GM13977 (cell line): ENCODE data around the gene ZNF79.

Source experiments
- DNase-seq: peaks from one replicate; pipeline ENCODE4 v3.0.0; 2012; ENCODE audit warnings: low spot score
- CTCF ChIP-seq: IDR thresholded peaks from 2 replicates; pipeline ENCODE4 v1.5.1; 2012; ENCODE audit warnings: mild to moderate bottlenecking, control low read depth; ENCODE audit not compliant: insufficient read depth; ENCODE audit errors: extremely low read depth, missing control alignments
- in situ Hi-C: fragments of 300-500 bp; cut with MboI; formaldehyde crosslinking; loops from one replicate; pipeline ENCODE4 v1.12.0; 2022; ENCODE audit warnings: low sequenced_read_pairs, low pct_unique_long_range_greater_than_20kb, mixed read lengths, inconsistent platforms; ENCODE audit not compliant: unreplicated experiment

The ZNF79 gene

GRCh38 chr9:127386981-127387380, 37.2 kb upstream of the ZNF79 start:
- DNase-seq: no peak
- in situ Hi-C loops: no loop called here
- no peak for TF ChIP-seq CTCF

GRCh38 chr9:127388037-127388855, 35.9 kb upstream of the ZNF79 start:
- DNase-seq: peak; percentile 73
- no peak for TF ChIP-seq CTCF
- in situ Hi-C loops: no loop called here

GRCh38 chr9:127388856-127389238, 35.3 kb upstream of the ZNF79 start:
- TF ChIP-seq CTCF: no peak
- in situ Hi-C loops: no loop called here
- DNase-seq: no peak

- no peak for DNase-seq
- in situ Hi-C loops: no loop called here
- TF ChIP-seq CTCF: no peak
These were observed 34.6 kb upstream of the ZNF79 start for GRCh38 chr9:127389381-127390247.

- DNase-seq: no peak
- TF ChIP-seq CTCF: no peak
- in situ Hi-C loops: no loop called here
These were observed 34.0 kb upstream of the ZNF79 start for GRCh38 chr9:127390248-127390545.

GRCh38 chr9:127390563-127390962, 33.6 kb upstream of the ZNF79 start:
- no peak for TF ChIP-seq CTCF
- in situ Hi-C loops: no loop called here
- DNase-seq: no peak
